HepG2 (cell line): Measurements from ENCODE around the gene FRAS1. TPM values are rescaled to one million over a fixed set of nuclear protein-coding genes. Genes with fewer than 3 reads are reported as not detected.

Experiments
- ATAC-seq: fragments of 200-7000 bp; cut with Tn5 transposase; 3 replicates; pipeline ENCODE4 v1.9.1; 2020; ENCODE audit warnings: mild to moderate bottlenecking, moderate library complexity
- BruUV-seq: library from RNA; stranded (reverse); fragments of 400-500 nt; replicated peaks from 2 replicates; lab custom pipeline; 2021; lab: Mats Ljungman, UMichigan
- CTCF ChIA-PET: fragments of 300-600 bp; formaldehyde crosslinking; extraction: SDS; loops from one replicate; lab custom pipeline; 2021; ENCODE audit warnings: low total read pairs, inconsistent platforms, low intra/inter-chr PET ratio; lab: Yijun Ruan, JAX
- POLR2A ChIA-PET: fragments of 350-600 bp; sonication (Branson Sonifier 250); formaldehyde crosslinking; loops from one replicate; lab custom pipeline; 2020; ENCODE audit warnings: antibody characterized with exemption, inconsistent platforms; lab: Yijun Ruan, JAX
- DNase-seq: peaks from one replicate; pipeline ENCODE4 v3.0.0-alpha.2; 2015; ENCODE audit warnings: low spot score
- FAIRE-seq: peaks from 3 replicates; lab custom pipeline; 2011; peaks lifted over from hg19 to GRCh38; lab: Jason Lieb, UNC
- H2AFZ ChIP-seq: one replicate; pipeline ENCODE4 v1.6.1; 2011; ENCODE audit warnings: low read length, inconsistent platforms
- H3K27ac ChIP-seq: fragments of 300-600 bp; 3 replicates; pipeline ENCODE4 v1.8.0; 2011; ENCODE audit warnings: mixed run types, mild to moderate bottlenecking, mixed read lengths, low read length, inconsistent platforms; ENCODE audit not compliant: insufficient read depth; ENCODE audit errors: extremely low read length
- H3K27me3 ChIP-seq, 2 experiments: fragments of 200-600 bp in 1 of 2; 2 replicates in 1 of 2; 3 replicates in 1 of 2; pipeline versions ENCODE4 v1.6.0 to v1.8.0; 2011; ENCODE audit warnings: low read length in 2 of 2, mild to moderate bottlenecking in 2 of 2, moderate library complexity in 2 of 2, inconsistent platforms in 1 of 2; ENCODE audit not compliant: insufficient read depth in 2 of 2, control insufficient read depth in 1 of 2
- H3K36me3 ChIP-seq, 2 experiments: fragments of 200-600 bp in 1 of 2; replicated peaks in 1 of 2; 2 replicates in 1 of 2; 3 replicates in 1 of 2; pipeline versions ENCODE4 v1.5.1 to v1.8.0; 2011; ENCODE audit warnings: low read length in 2 of 2, inconsistent platforms in 1 of 2; ENCODE audit not compliant: insufficient read depth in 2 of 2, control insufficient read depth in 1 of 2
- H3K4me1 ChIP-seq: 2 replicates; pipeline ENCODE4 v1.5.1; 2012; ENCODE audit warnings: low read length, inconsistent platforms; ENCODE audit not compliant: insufficient read depth
- H3K4me2 ChIP-seq: 2 replicates; pipeline ENCODE4 v1.6.0; 2011; ENCODE audit warnings: low read depth, low read length, inconsistent platforms
- H3K4me3 ChIP-seq, 3 experiments: fragments of 200-600 bp in 1 of 3; sonication (generic), shearing (Covaris generic) in 1 of 3; replicated peaks in 1 of 3; 2 replicates each; pipeline ENCODE4 v1.5.1; 2011 to 2016; ENCODE audit warnings: low read length in 3 of 3, inconsistent platforms in 2 of 3, low read depth in 2 of 3, mild to moderate bottlenecking in 2 of 3, control low read depth in 1 of 3, mixed read lengths in 1 of 3; ENCODE audit not compliant: insufficient read depth in 1 of 3
- H3K79me2 ChIP-seq: one replicate; pipeline ENCODE4 v1.6.1; 2011; ENCODE audit warnings: low read length, inconsistent platforms; ENCODE audit not compliant: insufficient read depth
- H3K9ac ChIP-seq: 2 replicates; pipeline ENCODE4 v1.6.0; 2011; ENCODE audit warnings: mild to moderate bottlenecking, low read depth, low read length, inconsistent platforms; ENCODE audit not compliant: insufficient read depth
- H3K9me3 ChIP-seq: 2 replicates; pipeline ENCODE4 v1.5.1; 2012; ENCODE audit warnings: mild to moderate bottlenecking, low read length
- H4K20me1 ChIP-seq: 2 replicates; pipeline ENCODE4 v1.6.0; 2011; ENCODE audit warnings: inconsistent platforms, mild to moderate bottlenecking, low read length, moderate library complexity; ENCODE audit not compliant: insufficient read depth
- ATF1 ChIP-seq: IDR thresholded peaks from 2 replicates; pipeline ENCODE4 v1.6.1; 2016; ENCODE audit warnings: mild to moderate bottlenecking, control low read depth
- ATF2 ChIP-seq: sonication (generic); formaldehyde crosslinking; IDR thresholded peaks from 2 replicates; pipeline ENCODE4 v1.4.0; 2020; ENCODE audit warnings: missing genetic modification reagents
- CEBPG ChIP-seq: IDR thresholded peaks from 2 replicates; pipeline ENCODE4 v1.6.1; 2016
- HOXA9 ChIP-seq: sonication (generic); formaldehyde crosslinking; IDR thresholded peaks from 2 replicates; pipeline ENCODE4 v1.8.1; 2022; ENCODE audit warnings: missing genetic modification reagents, mild to moderate bottlenecking, moderate library complexity, borderline replicate concordance
- MAFF ChIP-seq: IDR thresholded peaks from 2 replicates; pipeline ENCODE4 v1.6.1; 2011; ENCODE audit warnings: low read depth, low read length, improper control_type of control experiment
- MAFK ChIP-seq, 2 experiments: IDR thresholded peaks in 1 of 2; conservative IDR thresholded peaks in 1 of 2; 2 replicates each; pipeline ENCODE4 v1.6.1; 2011; ENCODE audit warnings: improper control_type of control experiment in 2 of 2, low read length in 2 of 2
- MBD4 ChIP-seq: IDR thresholded peaks from 2 replicates; pipeline ENCODE4 v1.6.1; 2012; ENCODE audit warnings: low read length, inconsistent platforms, borderline replicate concordance
- MXD1 ChIP-seq: sonication (generic); formaldehyde crosslinking; IDR thresholded peaks from 2 replicates; pipeline ENCODE4 v1.4.0; 2020; ENCODE audit warnings: mild to moderate bottlenecking, missing genetic modification reagents
- PCBP2 ChIP-seq: fragments of 200-400 bp; formaldehyde crosslinking; optimal IDR thresholded peaks from 2 replicates; pipeline ENCODE3; 2018; ENCODE audit warnings: low read length, low read depth; ENCODE audit not compliant: poor library complexity, severe bottlenecking
- PRDM4 ChIP-seq: sonication (generic); formaldehyde crosslinking; IDR thresholded peaks from 2 replicates; pipeline ENCODE4 v1.9.0; 2021; ENCODE audit warnings: missing genetic modification reagents, borderline replicate concordance
- PREB ChIP-seq: sonication (generic); formaldehyde crosslinking; IDR thresholded peaks from 2 replicates; pipeline ENCODE4 v1.4.0; 2020; ENCODE audit warnings: missing genetic modification reagents
- SALL2 ChIP-seq: sonication (generic); formaldehyde crosslinking; IDR thresholded peaks from 2 replicates; pipeline ENCODE4 v1.8.1; 2023; ENCODE audit warnings: mild to moderate bottlenecking, missing genetic modification reagents, inconsistent platforms
- SOX5 ChIP-seq: IDR thresholded peaks from 2 replicates; pipeline ENCODE4 v1.6.1; 2016; ENCODE audit warnings: borderline replicate concordance
- ZFP36 ChIP-seq: fragments of 150-350 bp; IDR thresholded peaks from 2 replicates; pipeline ENCODE4 v1.6.1; 2018; ENCODE audit warnings: borderline replicate concordance, low read length, low read depth; ENCODE audit not compliant: partially characterized antibody
- ZNF264 ChIP-seq: sonication (generic); formaldehyde crosslinking; IDR thresholded peaks from 2 replicates; pipeline ENCODE4 v1.4.0; 2020; ENCODE audit warnings: missing genetic modification reagents
- ZNF674 ChIP-seq: sonication (generic); formaldehyde crosslinking; IDR thresholded peaks from 2 replicates; pipeline ENCODE4 v1.5.0; 2020; ENCODE audit warnings: low read depth, mild to moderate bottlenecking, missing genetic modification reagents
- ZNF740 ChIP-seq: sonication (generic); formaldehyde crosslinking; IDR thresholded peaks from 2 replicates; pipeline ENCODE4 v1.4.0; 2020; ENCODE audit warnings: missing genetic modification reagents
- ZNF772 ChIP-seq: sonication (generic); formaldehyde crosslinking; IDR thresholded peaks from 2 replicates; pipeline ENCODE4 v1.5.0; 2020; ENCODE audit warnings: mild to moderate bottlenecking, missing genetic modification reagents
- ZNF878 ChIP-seq: sonication (generic); formaldehyde crosslinking; IDR thresholded peaks from 2 replicates; pipeline ENCODE4 v1.8.1; 2023; ENCODE audit warnings: mild to moderate bottlenecking, missing genetic modification reagents, moderate library complexity
- ZNF879 ChIP-seq: sonication (generic); formaldehyde crosslinking; IDR thresholded peaks from 2 replicates; pipeline ENCODE4 v1.8.1; 2023; ENCODE audit warnings: missing genetic modification reagents
- ZSCAN21 ChIP-seq: sonication (generic); formaldehyde crosslinking; IDR thresholded peaks from 2 replicates; pipeline ENCODE4 v1.8.0; 2022; ENCODE audit warnings: mild to moderate bottlenecking, missing genetic modification reagents, moderate library complexity, borderline replicate concordance
- WGBS: methylation state at CpG from one replicate; pipeline ENCODE4 v1.1.6; 2017; ENCODE audit warnings: low lambda C conversion rate; 5-methylcytosine and 5-hydroxymethylcytosine counted together
- in situ Hi-C: cut with HindIII; loops from 2 replicates; pipeline ENCODE4 v1.10.0; 2017; ENCODE audit warnings: low pct_unique_long_range_greater_than_20kb; ENCODE audit not compliant: extremely low pct_ligation_motif_present
- intact Hi-C: fragments of 100-400 bp; cut with micrococcal nuclease; formaldehyde crosslinking; loops from one replicate; pipeline ENCODE4 v1.10.0; 2022; ENCODE audit not compliant: unreplicated experiment
- polyA plus RNA-seq, 8 experiments: library from polyadenylated mRNA; depleted of rRNA in 3 of 8; stranded (reverse) in 7 of 8; unstranded in 1 of 8; fragments of >200 nt; fragmentation: Illumina TruSeq in 4 of 8; extraction: Trizol in 4 of 8; gene quantifications; 2 replicates each; pipeline versions ENCODE4 v1.2.1 to v1.2.3, GENCODE V29; 2011 to 2016; ENCODE audit warnings: low read depth in 4 of 8, missing spikeins in 1 of 8, mixed read lengths in 1 of 8; ENCODE audit not compliant: insufficient read depth in 1 of 8
- total RNA-seq, 5 experiments: library from RNA; depleted of rRNA; stranded (reverse); fragments of >200 nt; fragmentation: Illumina TruSeq; extraction: Trizol; gene quantifications; 2 replicates each; pipeline ENCODE4 v1.2.3, GENCODE V29; 2016; ENCODE audit warnings: low read depth in 1 of 5

FRAS1 gene
- total and polyA plus RNA-seq, 2 of the 13 experiments (the other 11 are each of a cell fraction or from before 2014, with no cell fraction given) = 22.5 to 31.6 TPM

GRCh38 chr4:78460368-78460767, 403.2 kb downstream of the FRAS1 start (continued):
- peak; percentile 29; the same call in 1 of the 2 replicates for TF ChIP-seq MAFF
- TF ChIP-seq ATF1 = no peak
- peak; percentile 23; the same call in 1 of the 2 replicates for TF ChIP-seq CEBPG
- TF ChIP-seq ZNF878 (CRISPR knock-in tag) = no peak
- no peak for TF ChIP-seq SALL2
- no peak for TF ChIP-seq HOXA9 (CRISPR knock-in tag)
- no peak for TF ChIP-seq ZNF674
- TF ChIP-seq ATF2 (CRISPR knock-in tag) = no peak
- TF ChIP-seq ZNF264 (CRISPR knock-in tag) = no peak

GRCh38 chr4:78464265-78464664, 407.1 kb downstream of the FRAS1 start:
- CTCF ChIA-PET = no interaction called here
- ATAC-seq = no peak
- Histone ChIP-seq H2AFZ (no peak overlapping the region), H3K27me3 (no peaks in the 10 kb centered on the region), H3K9me3 (no peaks in the 10 kb centered on the region), H3K36me3 (peaks cover 20 to 57% of the 10 kb centered on the region in 2 experiments), H3K4me2 (no peak overlapping the region), H3K4me1 (no peaks in the 10 kb centered on the region), H3K4me3 (no peak overlapping the region), H3K27ac (no peak overlapping the region), H3K79me2 (no peaks in the 10 kb centered on the region), H4K20me1 (no peaks in the 10 kb centered on the region; the same call in 1 of the 2 replicates), H3K9ac (no peak overlapping the region)
- in situ Hi-C loops (no loop called here), intact Hi-C loops (no loop called here)
- no peak for DNase-seq
- no peak for TF ChIP-seq ZNF740 (CRISPR knock-in tag)
- TF ChIP-seq ZNF772 = no peak
- no peak for TF ChIP-seq PRDM4 (CRISPR knock-in tag)
- no peak for TF ChIP-seq MAFK (conservative IDR thresholded peaks at IDR 0.05 in 1 of 2, IDR thresholded peaks at IDR 0.05 in 1 of 2; ENCODE audit: low read length in 2 of 2)
- no peak for TF ChIP-seq ZNF879 (CRISPR knock-in tag)
- TF ChIP-seq PCBP2 = no peak
- no peak for TF ChIP-seq SOX5 (CRISPR knock-in tag)
- TF ChIP-seq ZFP36 = no peak
- TF ChIP-seq PREB (CRISPR knock-in tag) = no peak
- no peak for TF ChIP-seq ZSCAN21
- TF ChIP-seq MXD1 = no peak
- no peak for TF ChIP-seq MBD4
- no peak for TF ChIP-seq ZNF264 (CRISPR knock-in tag)
- 84% methylated on average over 7 of the region's 7 CpGs for WGBS
- no TSS peak for BruUV-seq
- no peak for FAIRE-seq
- POLR2A ChIA-PET = no interaction called here
